Parathyroid adenoma (tissue), 2 donors: ENCODE measurements around the gene CACNA1F.

Source experiments
- H2AFZ ChIP-seq: fragments of 300-600 bp; sonication (generic); one replicate; pipeline ENCODE4 v1.7.0; 2017; ENCODE audit warnings: antibody characterized with exemption, mild to moderate bottlenecking
- H3K27ac ChIP-seq: fragments of 300-600 bp; sonication (generic); one replicate; pipeline ENCODE4 v1.7.0; 2017
- H3K27me3 ChIP-seq: fragments of 300-600 bp; sonication (generic); one replicate; pipeline ENCODE4 v1.7.0; 2017; ENCODE audit warnings: low read length; ENCODE audit not compliant: control insufficient read depth, insufficient read depth
- H3K36me3 ChIP-seq: fragments of 300-600 bp; sonication (generic); one replicate; pipeline ENCODE4 v1.7.0; 2017; ENCODE audit warnings: low read length; ENCODE audit not compliant: control insufficient read depth, insufficient read depth
- H3K4me1 ChIP-seq: fragments of 300-600 bp; sonication (generic); one replicate; pipeline ENCODE4 v1.7.0; 2017; ENCODE audit warnings: control low read depth
- H3K4me2 ChIP-seq: fragments of 300-600 bp; sonication (generic); one replicate; pipeline ENCODE4 v1.7.0; 2017; ENCODE audit warnings: low read length
- H3K4me3 ChIP-seq: fragments of 300-600 bp; sonication (generic); one replicate; pipeline ENCODE4 v1.7.0; 2017; ENCODE audit warnings: low read depth, low read length
- H3K79me2 ChIP-seq: fragments of 300-600 bp; sonication (generic); one replicate; pipeline ENCODE4 v1.7.0; 2017; ENCODE audit warnings: control low read depth
- H3K9ac ChIP-seq: fragments of 300-600 bp; sonication (generic); one replicate; pipeline ENCODE4 v1.7.0; 2017; ENCODE audit warnings: mild to moderate bottlenecking
- H3K9me3 ChIP-seq: fragments of 300-600 bp; sonication (generic); one replicate; pipeline ENCODE4 v1.7.0; 2017; ENCODE audit warnings: low read length; ENCODE audit not compliant: control insufficient read depth
- CTCF ChIP-seq: fragments of 300-600 bp; sonication (generic); IDR thresholded peaks from one replicate; pipeline ENCODE4 v1.7.0; 2017; ENCODE audit warnings: antibody characterized with exemption, mild to moderate bottlenecking
- donor health status: primary hyperparathyroidism.

CACNA1F gene

GRCh38 chrX:49276207-49276606 is 43.1 kb upstream of the CACNA1F start:
- no peak overlapping the region for H3K27ac ChIP-seq
- H3K4me3 ChIP-seq, result no peak overlapping the region
- no peaks in the 10 kb centered on the region for H3K27me3 ChIP-seq
- no peaks in the 10 kb centered on the region for H3K9me3 ChIP-seq
- peaks cover 18% of the 10 kb centered on the region for H3K4me1 ChIP-seq
- H3K4me2 ChIP-seq, result no peak overlapping the region
- no peak overlapping the region for H2AFZ ChIP-seq
- H3K79me2 ChIP-seq, result no peaks in the 10 kb centered on the region
- TF ChIP-seq CTCF, result no peak
- no peaks in the 10 kb centered on the region for H3K36me3 ChIP-seq
- H3K9ac ChIP-seq, result no peak overlapping the region

GRCh38 chrX:49273181-49273727 is 40.1 kb upstream of the CACNA1F start:
- peak overlapping the region; percentile 35 for H3K4me2 ChIP-seq
- no peaks in the 10 kb centered on the region for H3K9me3 ChIP-seq
- H3K9ac ChIP-seq, result no peak overlapping the region
- peak overlapping the region; percentile 40 for H3K27ac ChIP-seq
- no peak overlapping the region for H2AFZ ChIP-seq
- H3K4me1 ChIP-seq, result peaks cover 24% of the 10 kb centered on the region
- no peaks in the 10 kb centered on the region for H3K36me3 ChIP-seq
- no peak for TF ChIP-seq CTCF
- H3K79me2 ChIP-seq, result no peaks in the 10 kb centered on the region
- no peaks in the 10 kb centered on the region for H3K27me3 ChIP-seq
- no peak overlapping the region for H3K4me3 ChIP-seq

DNA sequence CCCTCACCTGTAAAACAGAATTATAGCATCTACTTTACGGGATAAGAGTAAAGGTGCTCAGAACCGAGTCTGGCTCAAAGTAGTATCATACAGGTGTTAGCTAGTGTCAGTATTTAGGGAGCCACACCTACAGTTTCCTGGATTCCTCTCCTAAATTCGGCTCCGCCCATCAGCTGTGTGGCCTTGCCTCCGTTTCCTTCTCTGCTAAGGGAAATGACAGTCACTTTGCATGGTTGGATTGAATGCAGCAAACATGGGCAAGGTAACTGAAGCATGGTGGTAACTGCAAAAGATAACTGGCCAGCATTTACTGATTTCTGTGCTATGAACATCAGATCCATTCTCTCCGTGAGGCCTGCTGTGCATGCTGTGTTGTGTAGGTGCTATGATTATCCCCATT is 39.3 kb upstream of the CACNA1F start:
- Histone ChIP-seq H3K4me1 (peaks cover 24% of the 10 kb centered on the region), H3K4me2 (peak overlapping the region; percentile 69), H3K4me3 (no peak overlapping the region), H2AFZ (no peak overlapping the region), H3K79me2 (no peaks in the 10 kb centered on the region), H3K9me3 (no peaks in the 10 kb centered on the region), H3K27me3 (no peaks in the 10 kb centered on the region), H3K27ac (no peak overlapping the region), H3K36me3 (no peaks in the 10 kb centered on the region), H3K9ac (no peak overlapping the region)
- no peak for TF ChIP-seq CTCF

DNA sequence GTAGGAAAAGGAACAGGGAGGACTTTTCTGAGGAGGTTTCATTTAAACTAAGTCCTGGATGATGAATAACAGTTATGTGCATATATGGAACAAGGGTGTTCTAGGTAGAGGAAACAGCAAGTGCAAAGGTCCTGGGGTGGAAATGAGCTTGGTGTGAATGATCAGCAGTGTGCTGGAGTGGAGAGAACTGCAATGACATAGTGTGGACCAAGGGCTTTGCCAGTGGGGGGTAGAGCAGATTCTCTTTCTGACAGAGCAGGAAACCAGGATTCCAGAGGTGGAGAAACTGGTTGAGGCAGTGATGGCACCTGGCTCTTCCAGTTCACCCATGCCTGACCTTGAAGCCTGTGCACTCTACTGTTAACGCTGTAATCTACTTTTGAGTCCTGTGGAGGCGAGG is 38.2 kb upstream of the CACNA1F start:
- Histone ChIP-seq H3K4me1 (peaks cover 19% of the 10 kb centered on the region), H3K36me3 (no peaks in the 10 kb centered on the region), H2AFZ (no peak overlapping the region), H3K27ac (no peak overlapping the region), H3K9ac (no peak overlapping the region), H3K27me3 (no peaks in the 10 kb centered on the region), H3K4me2 (peak overlapping the region; percentile 69), H3K9me3 (no peaks in the 10 kb centered on the region), H3K79me2 (no peaks in the 10 kb centered on the region), H3K4me3 (peak overlapping the region; percentile 52)
- no peak for TF ChIP-seq CTCF

GRCh38 chrX:49270249-49270921 is 37.2 kb upstream of the CACNA1F start:
- H3K9ac ChIP-seq, result no peak overlapping the region
- no peaks in the 10 kb centered on the region for H3K9me3 ChIP-seq
- peaks cover 19% of the 10 kb centered on the region for H3K4me1 ChIP-seq
- peak overlapping the region; percentile 99 for H3K27ac ChIP-seq
- peak overlapping the region; percentile 69 for H2AFZ ChIP-seq
- H3K27me3 ChIP-seq, result no peaks in the 10 kb centered on the region
- no peaks in the 10 kb centered on the region for H3K79me2 ChIP-seq
- peak overlapping the region; percentile 69 for H3K4me2 ChIP-seq
- no peak for TF ChIP-seq CTCF
- H3K4me3 ChIP-seq, result peak overlapping the region; percentile 52
- H3K36me3 ChIP-seq, result no peaks in the 10 kb centered on the region
